GM21723 (cell line): ENCODE data around the gene ZNF106.

Experiments used
- ATAC-seq: cut with Tn5 transposase; IDR thresholded peaks from one replicate; pipeline ENCODE4 v1.9.1; 2021; ENCODE audit warnings: mild to moderate bottlenecking, moderate library complexity; ENCODE audit not compliant: unreplicated experiment

ZNF106 gene

DNA sequence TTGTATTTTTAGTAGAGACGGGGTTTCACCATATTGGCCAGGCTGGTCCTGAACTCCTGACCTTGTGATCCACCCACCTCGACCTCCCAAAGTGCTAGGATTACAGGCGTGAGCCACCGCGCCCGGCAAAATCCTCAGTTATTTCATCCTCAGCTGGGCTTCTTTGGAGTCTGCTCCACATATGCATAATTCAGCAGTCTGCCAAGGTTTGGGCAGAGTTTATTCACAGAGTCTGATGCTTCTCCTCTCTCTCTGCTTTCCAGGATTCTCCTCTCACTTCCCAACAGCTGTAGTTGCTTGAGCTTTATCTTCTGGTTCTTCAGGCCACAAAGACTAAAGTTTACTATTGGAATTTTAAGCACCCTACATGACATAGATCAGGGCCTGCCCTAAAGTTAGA, 8.2 kb downstream of the ZNF106 start:
- no peak for ATAC-seq

DNA sequence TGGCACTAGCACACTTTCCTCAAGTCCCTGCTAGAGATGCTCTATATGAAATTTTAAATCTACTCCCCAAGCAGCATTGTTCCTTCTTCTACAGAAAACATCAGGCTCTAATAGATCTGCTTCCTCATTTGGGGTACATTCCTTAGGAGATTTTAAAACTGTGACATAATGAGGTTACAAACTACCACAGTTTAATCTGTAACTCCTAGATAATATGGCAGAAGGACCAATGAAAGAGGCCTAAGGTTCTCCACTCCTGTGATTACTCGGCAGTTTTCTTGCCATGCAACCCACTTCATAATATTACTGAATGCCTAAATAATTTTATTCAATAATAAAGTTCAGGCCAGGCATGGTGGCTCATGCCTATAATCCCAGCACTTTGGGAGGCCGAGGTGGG, 16.1 kb downstream of the ZNF106 start:
- no peak for ATAC-seq

DNA sequence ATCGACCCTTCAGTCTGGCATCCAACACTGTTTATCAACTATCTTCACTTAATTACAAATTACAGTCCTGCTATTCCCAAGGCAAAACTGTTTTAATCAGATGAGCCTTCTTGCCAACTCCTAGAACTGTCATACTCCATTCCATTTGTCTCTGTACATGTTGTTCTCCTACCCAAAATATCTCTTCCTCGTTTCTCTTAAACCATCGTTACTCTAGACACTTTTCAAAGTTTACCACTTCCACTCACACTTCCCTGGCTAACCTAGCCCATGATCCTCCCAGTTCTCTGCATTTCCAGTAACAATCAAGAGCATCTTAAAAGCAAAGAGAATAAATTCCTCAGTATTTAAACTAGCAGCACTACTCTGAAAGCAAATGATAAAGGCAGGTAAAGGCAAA, 19.9 kb downstream of the ZNF106 start:
- no peak for ATAC-seq

DNA sequence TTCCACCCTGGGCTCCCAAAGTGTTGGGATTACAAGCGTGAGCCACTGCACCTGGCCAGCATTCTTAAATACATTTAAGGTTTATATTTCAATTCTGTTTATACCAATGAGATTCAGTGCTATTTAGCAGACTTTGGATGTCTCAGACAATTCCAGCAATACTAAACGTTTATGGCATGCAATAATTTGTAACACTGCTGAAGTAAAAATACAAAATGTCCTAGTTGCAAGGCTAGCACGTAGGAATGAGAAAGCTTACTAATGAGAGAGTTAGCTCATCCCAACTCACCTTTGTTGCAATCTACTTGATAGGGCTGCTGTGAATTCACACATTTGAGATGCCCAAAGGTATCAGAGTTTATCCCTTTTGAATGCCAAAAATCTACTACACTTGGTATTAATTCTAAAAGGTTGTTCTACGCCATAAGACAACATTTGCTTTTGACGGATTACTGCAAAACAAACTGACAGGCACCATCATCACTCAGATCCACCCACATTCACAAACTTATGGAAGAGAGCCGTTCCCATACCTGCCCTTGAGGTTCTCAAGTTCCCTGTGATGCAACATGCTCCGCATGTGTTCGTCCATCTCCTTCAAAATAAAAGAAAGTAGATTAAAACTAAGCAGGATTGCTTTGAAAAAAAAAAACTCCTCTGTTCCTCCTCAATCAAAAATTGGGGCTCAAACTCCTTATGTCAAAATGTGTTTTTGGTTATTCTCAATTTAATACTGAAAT, 25.3 kb downstream of the ZNF106 start:
- no peak for ATAC-seq

DNA sequence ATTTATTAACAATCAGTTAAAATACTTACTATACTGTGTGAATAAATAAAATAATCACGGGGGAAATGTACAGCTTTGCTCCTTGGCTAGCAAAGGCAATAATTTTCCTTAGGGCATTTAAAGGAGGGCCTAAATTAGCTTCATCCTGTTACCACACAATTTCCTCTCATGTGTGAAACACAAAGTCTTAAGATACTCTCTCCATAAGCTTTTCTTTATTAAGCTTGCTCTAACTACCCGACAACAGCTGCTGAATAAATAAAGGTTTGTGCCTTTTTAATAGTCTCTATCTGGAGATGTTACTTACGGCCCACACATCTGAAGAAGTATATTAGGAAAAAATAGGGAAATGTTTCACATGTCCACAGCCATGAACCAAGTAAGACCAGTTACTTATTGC, 29.7 kb downstream of the ZNF106 start:
- no peak for ATAC-seq

DNA sequence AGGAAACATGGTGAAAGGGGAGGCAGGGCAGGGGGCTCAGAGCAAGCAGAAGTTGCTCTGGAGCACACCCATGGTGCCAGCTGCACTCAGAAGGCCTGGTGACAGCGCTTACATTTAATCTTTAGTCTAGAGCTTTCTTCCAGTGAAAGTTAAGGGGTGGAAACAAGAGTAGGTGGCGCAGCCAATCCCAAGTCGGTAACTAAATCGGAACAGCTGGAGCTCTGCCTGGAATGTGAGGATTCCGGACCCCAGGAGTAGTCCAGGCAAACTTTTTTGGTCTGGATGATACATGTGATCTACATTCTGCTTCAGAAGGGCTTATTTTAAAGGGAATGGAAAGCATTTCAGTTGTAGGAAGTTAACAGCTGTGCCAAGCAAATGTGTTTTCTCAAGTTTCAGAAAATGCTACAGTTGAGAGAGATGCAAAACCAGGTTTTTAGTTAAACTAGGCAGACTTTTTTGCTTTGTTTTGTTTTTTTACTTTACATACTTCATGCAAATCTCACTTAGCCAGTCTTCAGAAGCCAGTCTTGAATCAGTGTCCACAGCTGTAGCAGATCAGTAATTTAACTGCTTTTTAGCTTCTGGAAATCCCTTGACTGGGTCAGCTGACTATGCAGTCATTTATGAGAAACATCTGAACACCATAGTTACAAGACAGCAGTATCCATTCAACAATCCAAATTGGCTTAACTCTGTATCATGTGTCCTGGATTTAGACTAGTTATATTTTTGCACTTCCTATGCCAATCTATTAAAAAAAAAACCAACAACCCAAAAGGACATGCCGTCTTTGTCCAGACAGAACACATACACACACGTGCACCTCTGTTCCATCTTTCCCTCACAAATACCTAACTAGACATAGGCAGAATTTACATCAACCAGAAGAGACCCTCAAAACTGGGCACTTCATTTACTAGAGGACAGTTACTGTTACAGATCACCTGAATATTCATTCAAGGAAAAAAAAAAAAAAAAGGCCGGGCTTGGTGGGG, 33.2 kb downstream of the ZNF106 start:
- peak; percentile 78 for ATAC-seq

DNA sequence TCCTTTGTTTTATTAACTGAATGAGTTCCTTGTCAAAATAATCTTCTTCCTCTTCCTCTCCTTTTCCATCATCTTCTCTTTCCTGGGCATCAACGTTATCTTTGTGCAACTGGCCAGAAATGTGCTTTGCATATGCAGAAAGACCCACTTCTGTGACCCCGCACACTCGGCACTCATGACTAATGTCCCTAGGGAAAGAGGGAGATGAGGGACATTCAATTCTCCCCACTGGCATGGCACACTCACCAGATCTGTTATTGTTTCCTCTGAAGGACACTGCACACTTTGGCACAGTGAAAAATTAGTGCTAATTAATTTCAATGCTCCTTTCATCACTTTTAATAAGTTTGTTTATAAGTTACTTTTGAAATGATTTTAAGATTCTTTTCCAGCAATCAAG, 34.0 kb downstream of the ZNF106 start:
- no peak for ATAC-seq

DNA sequence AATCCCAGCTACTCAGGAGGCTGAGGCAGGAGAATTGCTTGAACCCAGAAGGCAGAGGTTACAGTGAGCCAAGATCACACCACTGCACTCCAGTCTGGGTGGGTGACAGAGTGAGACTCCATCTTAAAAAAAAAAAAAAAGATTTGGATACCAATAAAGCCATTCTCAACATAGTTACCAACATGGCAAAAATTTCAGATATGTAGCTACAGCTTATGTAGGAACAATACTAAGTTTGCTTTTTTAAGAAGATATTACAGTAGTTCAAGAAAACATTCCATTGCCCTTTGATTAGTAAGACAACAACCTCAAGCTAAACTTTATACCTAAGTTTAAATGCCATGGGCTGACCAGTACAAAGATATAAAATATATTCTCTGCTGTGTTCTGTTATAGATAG, 34.4 kb downstream of the ZNF106 start:
- no peak for ATAC-seq

DNA sequence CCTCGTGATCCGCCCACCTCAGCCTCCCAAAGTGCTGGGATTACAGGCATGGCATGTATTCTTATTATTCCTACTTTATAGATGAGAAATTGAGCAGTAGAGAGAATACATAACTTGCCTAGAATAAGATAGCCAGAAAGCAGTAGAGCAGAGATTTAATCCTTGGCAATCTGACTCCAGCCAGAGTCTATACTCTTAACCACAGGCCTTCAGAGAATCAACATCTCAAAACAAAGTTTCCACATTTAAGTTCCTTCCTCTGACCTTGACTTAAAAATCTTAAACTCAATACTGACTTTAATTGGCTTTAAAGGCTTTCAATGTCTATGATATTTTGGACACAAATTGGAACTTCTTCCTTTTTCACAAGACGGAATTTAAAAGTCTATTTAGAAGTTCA, 37.1 kb downstream of the ZNF106 start:
- ATAC-seq, result no peak

DNA sequence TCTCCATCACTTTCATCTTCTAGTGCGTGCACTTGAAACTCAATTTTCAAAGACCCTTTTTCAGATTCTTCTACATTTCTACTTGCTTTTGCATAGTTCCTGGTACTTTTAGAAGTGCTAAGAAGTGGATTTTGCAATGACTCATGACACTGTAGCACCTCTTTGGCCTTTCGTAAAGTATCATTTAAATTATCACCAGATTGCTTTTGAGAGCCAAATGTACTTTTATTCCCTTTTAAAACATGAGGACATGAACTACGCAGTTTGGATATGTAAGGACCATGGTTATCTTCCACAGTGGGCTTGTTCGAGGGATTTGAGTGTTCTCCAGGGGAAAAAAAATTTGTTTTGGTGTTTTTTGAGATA, 40.5 kb downstream of the ZNF106 start:
- ATAC-seq, result no peak

DNA sequence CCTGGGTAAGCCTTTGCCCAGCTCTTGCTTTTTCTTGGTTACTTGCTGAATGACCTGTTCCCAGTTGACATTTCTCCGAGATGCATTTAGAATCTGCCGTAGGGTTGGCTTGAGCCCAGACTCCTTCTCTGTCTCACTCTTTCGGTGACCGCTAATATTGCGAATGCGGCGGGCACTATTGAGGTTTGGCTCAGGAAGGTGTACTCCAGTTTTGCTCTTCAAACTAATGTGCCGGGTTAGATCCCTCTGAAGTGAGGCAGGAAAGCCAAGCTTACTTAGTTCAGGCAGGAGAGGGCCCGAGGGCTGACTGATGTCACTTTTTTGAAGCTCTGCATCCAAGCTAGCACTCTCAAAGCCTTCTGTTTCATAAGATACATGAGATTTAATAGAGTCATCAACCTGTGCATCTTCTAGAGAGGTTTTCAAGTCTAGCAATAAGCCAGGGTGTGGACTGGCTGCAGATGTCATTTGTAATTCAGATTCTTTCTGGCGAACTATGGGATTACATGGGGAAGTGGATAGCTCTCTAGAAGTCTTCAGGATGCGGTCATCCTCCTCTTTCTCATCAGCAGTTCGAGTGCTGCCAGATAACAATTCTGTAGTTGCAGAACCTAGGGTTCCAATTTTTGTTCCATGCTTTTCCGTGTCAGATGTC, 41.0 kb downstream of the ZNF106 start:
- ATAC-seq, result no peak

DNA sequence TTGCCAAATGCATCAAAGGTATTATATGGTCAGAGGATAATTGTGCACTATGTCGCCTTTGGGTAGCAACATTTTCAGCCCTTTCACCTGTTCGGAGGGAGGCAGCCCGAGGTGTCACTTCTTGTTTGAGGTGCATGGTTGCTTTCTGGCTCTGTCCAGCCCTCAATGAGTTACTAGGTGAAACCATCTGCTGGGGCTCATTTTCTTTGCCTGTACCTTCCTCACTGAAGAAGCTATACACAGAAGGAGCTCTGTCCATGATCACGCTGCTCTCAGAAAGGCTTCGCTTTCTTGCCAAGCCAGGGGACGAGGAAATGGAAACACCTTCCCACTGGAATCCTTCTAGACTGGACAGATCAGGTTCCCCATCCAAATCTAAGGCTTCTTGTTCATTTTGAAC, 42.7 kb downstream of the ZNF106 start:
- ATAC-seq, result no peak

DNA sequence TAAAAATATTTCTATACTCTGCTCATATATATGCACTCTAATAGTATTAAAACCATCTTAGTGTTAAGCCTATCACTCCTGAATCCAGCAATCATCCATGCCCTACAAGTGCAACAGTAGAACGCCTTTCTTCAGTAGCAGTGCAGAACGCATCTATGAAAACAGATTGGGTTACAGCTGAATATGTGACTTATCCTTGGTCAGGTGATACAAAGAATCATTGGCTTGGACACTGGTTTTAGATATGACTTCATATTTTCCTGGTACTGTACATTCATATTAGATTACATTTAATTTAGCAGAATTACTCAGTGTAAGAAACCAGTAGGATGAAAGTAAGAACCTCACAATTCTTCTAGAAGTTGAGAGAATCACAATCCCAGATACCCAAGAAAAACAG, 43.3 kb downstream of the ZNF106 start:
- ATAC-seq, result no peak

DNA sequence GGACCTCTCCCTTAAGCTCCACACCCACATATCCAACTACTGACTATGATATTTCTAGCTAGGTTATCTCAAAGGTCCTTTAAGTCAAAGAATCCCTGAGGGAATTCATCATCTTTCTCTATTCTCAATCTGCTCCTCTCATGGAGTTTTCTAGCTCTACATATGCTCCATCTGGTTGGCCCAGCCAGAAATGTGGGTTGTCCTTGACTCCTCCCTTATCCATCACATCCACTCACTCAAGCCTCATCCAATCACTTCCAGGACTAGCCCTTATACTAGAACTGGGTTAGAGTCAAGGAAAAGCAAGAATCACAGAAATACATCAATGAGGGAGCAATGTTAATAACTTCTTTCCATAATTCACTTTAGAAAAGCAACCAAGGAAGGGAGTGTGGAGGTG, 45.4 kb downstream of the ZNF106 start:
- no peak for ATAC-seq

DNA sequence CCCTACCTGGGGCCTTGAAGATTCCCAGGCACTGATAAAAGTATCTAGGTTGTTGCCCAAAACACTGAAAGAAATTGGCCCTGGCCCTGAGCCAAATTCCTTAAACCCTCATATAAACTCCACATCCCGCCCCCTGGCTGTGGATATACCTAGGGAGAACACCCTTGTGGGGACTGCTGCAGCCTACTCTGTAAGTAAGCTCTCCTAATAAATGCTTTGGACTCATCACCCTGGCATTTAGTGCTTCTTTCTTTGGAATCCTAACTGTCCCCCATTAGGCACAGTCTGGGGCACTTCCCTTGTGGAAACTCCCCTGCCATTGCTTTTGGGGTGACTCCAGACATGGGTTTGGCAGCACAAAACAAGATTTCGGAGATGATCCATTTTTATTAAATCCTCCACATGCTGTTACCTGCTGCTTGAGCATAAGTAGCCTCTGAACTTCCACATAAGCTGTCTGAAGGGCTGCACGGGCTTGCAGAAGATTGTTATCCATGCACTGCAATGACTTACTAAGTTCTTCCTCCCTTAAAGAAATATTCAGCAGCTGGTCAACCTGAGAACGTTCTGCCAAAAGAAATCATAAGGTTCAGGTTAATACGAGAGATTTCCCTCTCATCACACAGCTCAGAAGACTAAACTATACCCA, 46.4 kb downstream of the ZNF106 start:
- ATAC-seq, result no peak

DNA sequence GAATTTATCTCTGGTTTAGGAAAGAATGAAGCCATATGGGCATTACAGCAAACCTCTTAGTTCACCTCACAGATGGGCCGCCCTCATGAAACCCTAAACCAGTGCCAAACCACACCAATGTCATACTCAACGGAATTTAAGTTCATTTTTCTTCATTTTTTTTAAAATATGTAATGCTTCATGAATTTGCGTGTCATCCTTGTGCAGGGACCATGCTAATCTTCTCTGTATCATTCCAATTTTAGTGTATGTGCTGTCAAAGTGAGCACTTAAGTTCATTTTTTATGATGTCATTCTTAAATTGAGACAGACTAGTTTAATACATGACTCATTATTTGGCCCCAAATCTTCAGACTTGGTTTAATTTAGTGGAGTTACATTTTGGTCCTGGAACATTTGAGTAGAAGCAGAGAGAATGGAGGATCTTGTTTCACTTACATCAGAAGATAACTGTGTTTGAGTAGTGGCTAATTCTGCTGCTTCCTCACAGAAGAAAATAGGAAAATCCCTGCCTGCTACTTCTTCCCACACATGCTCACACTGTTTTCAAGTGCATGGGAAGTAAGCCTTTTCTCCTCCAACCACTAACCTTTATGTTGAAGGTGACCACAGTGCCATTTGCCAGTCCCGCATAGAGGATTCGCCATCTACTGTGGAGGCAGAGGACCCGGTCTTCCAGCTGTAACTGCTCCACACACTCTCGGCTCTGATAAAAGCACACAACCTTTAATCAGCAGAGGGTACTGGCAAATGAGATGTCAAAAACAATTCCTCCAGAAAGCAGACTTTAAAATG, 63.3 kb downstream of the ZNF106 start:
- ATAC-seq, result no peak

DNA sequence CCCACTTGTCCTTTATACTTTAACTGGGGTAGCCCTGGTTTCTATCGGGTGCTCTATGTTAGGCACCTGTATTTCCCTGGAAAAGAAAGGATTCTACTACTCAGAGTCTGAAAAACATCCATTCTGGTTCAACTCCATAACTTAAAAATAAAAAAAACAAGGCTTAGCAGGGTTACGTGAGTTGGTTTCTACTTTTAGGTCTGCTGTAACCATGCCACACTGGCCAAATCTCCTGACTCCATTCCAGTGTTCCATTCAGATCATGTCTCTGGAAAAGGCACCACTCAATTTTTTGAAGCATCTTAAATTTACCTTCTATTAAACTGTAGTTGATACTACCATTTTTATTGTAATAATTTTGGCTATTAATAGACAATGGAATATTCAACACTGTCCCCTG, 69.6 kb downstream of the ZNF106 start:
- no peak for ATAC-seq

DNA sequence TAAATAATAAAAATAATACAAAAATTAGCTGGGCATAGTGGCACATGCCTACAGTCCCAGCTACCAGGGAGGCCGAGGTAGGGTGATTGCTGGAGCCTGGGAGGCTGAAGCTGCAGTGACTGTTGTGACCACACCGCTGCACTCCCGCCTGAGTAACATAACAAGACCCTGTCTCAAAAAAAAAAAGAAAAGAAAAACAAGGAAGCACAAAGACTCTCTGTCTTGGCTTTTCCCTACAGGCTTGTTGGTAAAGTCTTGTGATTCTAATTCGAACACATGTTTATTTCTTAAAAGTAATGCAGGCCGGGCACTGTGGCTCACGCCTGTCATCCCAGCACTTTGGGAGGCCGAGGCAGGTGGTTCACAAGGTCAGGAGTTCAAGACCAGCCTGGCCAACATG, 71.6 kb downstream of the ZNF106 start:
- ATAC-seq, result no peak

DNA sequence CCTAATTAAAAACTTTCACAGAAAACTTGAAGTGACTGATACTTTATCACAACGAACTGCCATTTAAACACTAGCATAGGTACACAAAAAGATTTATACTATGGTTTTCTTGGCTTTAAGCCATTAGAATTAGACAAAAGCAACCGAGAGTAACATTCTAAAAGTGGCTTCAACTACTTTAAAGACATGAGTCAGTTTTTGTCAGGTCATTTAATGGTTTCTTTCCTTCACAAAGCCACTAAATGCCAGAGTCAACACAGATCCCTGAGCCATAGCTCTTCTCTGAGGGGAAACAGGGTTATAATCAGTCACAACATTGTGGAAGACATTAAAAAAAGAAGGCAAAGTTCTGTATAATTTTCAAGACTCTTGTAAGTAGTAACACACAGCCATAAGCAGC, 77.0 kb downstream of the ZNF106 start:
- ATAC-seq, result no peak

DNA sequence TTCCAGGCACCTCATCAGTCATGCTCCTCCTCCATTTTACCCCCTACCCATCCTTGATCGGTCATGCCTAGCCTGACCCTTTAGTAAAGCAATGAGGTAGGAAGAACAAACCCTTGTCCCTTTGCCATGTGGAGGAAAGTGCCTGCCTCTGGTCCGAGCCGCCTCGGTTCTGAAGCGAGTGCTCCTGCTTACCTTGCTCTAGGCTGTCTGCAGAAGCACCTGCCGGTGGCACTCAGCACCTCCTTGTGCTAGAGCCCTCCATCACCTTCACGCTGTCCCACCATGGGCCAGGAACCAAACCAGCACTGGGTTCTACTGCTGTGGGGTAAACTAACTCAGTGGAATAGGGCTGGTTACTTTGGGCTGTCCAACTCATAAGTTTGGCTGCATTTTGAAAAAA, 79.1 kb downstream of the ZNF106 start:
- ATAC-seq, result no peak
